Measurements from ENCODE around the gene DYNC1LI2.

DNA sequence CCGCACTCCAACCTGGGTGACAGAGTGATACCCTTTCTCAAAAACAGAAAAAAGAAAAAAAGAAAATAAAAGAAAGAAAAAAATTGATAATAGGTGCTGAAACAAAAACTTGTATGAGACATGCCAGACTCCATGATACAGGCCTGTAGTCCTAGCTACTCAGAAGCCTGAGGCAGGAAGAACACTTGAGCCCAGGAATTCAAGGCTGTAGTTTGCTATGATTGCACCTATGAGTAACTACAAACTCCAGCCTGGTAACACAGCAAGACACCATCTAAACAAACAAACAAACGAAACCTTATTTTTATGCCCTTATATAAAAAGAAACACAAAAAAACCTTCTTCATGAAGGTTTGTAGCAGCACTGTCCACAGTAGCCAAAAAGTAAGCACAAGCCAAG, 49.9 kb downstream of the DYNC1LI2 start:
- TF ChIP-seq, protein P1, sequence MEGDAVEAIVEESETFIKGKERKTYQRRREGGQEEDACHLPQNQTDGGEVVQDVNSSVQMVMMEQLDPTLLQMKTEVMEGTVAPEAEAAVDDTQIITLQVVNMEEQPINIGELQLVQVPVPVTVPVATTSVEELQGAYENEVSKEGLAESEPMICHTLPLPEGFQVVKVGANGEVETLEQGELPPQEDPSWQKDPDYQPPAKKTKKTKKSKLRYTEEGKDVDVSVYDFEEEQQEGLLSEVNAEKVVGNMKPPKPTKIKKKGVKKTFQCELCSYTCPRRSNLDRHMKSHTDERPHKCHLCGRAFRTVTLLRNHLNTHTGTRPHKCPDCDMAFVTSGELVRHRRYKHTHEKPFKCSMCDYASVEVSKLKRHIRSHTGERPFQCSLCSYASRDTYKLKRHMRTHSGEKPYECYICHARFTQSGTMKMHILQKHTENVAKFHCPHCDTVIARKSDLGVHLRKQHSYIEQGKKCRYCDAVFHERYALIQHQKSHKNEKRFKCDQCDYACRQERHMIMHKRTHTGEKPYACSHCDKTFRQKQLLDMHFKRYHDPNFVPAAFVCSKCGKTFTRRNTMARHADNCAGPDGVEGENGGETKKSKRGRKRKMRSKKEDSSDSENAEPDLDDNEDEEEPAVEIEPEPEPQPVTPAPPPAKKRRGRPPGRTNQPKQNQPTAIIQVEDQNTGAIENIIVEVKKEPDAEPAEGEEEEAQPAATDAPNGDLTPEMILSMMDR (IDR thresholded peaks at IDR 0.05) = no peak
- TF ChIP-seq POLR2AphosphoS5 (IDR thresholded peaks at IDR 0.05) = no peak
- TF ChIP-seq EP300 (IDR thresholded peaks at IDR 0.05) = no peak
- no peak for TF ChIP-seq POLR2A (IDR thresholded peaks at IDR 0.05)

Measured in suprapubic skin (tissue), 4 donors.